ENCODE results near the gene MGAM2.

The MGAM2 gene

DNA sequence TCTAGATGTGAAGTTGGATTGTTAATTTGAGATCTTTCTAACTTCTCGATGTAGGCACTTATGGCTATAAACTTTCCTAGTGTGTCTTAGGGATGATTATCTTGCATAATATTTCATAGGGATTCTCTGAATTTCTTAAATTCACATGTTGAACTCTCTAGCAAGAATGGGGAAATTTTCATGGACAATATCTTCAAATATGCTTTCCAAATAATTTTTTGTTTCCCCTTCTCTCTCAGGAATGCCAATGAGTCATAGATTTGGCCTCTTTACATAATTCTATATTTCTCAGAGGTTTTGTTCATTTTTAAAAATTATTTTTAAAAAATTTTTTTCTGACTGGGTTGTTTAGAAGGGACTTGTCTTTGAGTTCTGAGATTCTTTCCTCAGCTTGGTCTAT is 68.9 kb downstream of the MGAM2 start:
- DNase-seq, result no peak

GRCh38 chr7:142181211-142181610 is 69.7 kb downstream of the MGAM2 start:
- DNase-seq, result no peak

DNA sequence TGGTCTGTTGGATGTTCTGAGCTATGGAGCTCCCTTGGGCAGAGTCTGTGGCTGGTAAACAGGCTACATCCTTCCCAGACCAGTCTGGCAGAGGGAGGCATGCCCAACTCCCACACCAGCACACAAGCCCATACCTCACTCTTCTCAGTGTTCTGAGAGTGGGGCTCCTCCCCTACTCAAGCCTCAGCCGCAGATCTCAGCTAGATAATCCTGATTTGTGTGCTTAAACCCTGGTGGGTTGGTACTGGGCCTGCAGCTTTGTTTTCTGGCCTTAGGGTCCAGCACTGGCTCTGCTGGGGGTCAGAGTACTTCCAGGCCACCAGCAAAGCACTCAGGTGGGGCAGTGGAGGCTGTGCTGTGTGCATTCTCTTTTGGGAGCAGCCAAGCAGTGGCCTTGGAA is 70.4 kb downstream of the MGAM2 start:
- no peak for DNase-seq

DNA sequence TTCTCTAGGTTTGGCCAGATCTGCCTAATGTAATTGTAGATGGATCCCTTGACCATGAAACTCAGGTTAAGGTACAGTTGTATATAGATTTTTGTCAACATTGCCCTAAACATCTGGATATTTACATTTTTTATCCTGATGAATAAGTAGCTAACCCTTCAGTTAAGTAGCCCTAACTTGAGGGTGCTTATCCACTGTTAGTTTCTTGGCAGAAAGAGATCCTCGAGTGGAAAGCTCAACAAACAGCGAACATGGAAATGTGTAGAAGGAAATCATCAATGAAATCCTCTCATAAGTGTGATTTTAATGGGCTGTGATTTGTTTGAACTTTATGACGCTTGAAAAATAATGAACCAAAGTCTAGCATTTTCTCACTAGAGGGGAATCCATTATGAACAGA is 73.6 kb downstream of the MGAM2 start:
- no peak for DNase-seq

- no peak for DNase-seq
Observed at GRCh38 chr7:142185801-142186200, 74.3 kb downstream of the MGAM2 start.

GRCh38 chr7:142188154-142188553 is 76.6 kb downstream of the MGAM2 start:
- no peak for DNase-seq

- no peak for DNase-seq
Observed at GRCh38 chr7:142188846-142189245, 77.3 kb downstream of the MGAM2 start.

GRCh38 chr7:142194201-142194600 is 82.7 kb downstream of the MGAM2 start:
- DNase-seq, result no peak

GRCh38 chr7:142196066-142196840 is 84.7 kb downstream of the MGAM2 start:
- DNase-seq, result no peak

GRCh38 chr7:142200206-142200605 is 88.7 kb downstream of the MGAM2 start:
- DNase-seq, result no peak

DNA sequence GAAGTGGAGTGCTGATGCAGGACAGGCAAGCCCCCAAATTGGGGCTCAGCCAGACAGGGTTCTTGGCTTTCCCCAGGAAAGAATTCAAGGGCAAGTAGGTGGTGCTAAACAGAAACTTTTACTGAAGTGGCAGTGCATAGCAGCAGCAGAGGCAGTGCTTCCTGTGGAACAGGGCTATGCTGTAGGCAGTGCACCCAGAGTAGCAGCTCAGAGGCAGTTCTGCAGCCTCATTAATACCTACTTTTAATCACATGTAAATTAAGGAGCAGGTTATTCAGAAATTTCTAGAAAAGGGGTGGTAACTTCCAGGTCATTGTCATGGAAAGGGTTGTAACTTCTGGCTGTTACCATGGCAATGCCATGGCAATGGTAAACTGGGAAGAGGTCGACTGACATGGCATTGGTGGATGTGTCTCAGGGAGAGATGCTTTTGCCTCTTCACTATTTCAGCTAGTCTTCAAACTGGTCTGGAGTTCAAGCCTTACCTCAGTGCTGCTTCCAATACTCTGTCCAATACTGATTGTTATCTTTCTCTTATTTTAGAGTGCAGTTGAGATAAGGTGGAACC is 117.1 kb downstream of the MGAM2 start:
- DNase-seq, result no peak

GRCh38 chr7:142231716-142232115 is 120.2 kb downstream of the MGAM2 start:
- DNase-seq, result no peak

GRCh38 chr7:142240546-142240945 is 129.0 kb downstream of the MGAM2 start:
- DNase-seq, result no peak

DNA sequence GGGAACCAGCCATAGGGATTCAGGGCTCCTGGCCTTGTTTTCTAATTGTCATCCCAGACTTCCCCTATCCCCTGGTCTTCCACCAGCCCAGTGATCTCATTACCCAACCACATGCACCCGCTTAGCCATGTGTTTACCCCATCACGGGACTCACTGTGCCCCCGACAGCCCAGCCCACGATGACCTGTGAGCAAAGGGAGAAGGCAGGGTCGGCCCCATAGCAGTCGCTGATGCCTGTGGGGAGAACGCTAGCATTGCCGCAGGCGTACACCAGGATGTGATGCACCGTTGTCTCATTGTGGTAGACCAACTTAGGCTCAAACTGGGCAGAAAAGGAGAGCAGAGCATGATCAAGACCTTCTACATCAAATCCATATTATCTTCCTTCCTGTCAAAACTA is 132.3 kb downstream of the MGAM2 start:
- no peak for DNase-seq

- DNase-seq, result no peak
Observed at GRCh38 chr7:142248166-142249160, 136.9 kb downstream of the MGAM2 start.

GRCh38 chr7:142249918-142250317 is 138.4 kb downstream of the MGAM2 start:
- DNase-seq, result no peak

DNA sequence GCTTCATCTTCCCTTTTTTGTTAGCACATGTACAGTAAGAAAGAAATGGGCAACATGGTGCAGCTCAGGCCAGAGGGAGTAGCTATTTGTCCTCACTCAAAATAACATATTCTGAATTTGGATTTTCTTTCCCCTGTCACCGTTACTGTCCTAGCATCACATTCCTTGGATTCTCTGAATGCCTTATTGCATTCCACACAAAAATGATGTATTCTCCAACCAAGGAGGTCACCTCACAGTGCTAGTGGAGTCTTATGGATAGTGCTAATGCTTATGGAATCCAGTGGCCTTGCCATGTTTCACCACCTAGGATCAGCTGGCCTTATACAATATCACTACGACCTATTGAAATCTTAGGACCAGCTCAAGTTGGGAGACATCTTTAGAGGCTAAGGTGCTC is 139.2 kb downstream of the MGAM2 start:
- DNase-seq, result no peak

DNA sequence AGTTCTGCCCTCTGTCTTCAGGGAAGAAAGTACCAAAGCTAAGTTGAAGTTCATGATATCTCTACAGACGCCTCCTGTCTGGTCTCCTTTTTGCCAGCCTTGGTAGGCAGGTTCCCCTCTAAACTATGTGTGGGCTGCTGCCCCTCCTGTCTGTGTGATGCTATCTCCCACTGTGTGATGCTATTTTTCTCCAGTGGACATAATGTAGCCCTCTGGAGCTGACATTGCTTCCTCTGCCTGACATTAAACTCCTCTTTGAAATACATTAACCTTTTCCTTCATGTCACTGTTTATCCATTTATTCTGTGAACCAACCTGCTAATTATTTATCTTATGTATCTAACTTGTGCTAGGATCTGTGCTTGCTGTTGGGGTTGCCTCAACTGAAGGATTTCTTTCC is 146.4 kb downstream of the MGAM2 start, which contains the start of gene PRSS58:
TSS of gene PRSS58 (minus strand) at position 101 of the 400 bp plus-strand sequence. CDS start 351 bp downstream, outside the sequence.
- no peak for DNase-seq

- DNase-seq, result no peak
Observed at GRCh38 chr7:142263598-142264380, 152.3 kb downstream of the MGAM2 start.

All from activated naive CD4-positive, alpha-beta T cell treated with Interleukin-2 at 50 U/mL for 16 hours (primary cell).